Spleen (tissue), 7 donors: ENCODE results near the gene FNBP1L.

ENCODE experiments used
- POLR2A ChIP-seq, 3 donors: fragments of 450-650 bp; IDR thresholded peaks; one replicate each; pipeline ENCODE4 v1.5.1; 2017; ENCODE audit warnings: antibody characterized with exemption in 3 of 3, mild to moderate bottlenecking in 1 of 3
- TF ChIP-seq, protein P1 (sequence below), 11 experiments: fragments of 200-600 bp in 7 of 11; fragments of 450-650 bp in 4 of 11; sonication (generic) in 4 of 11; IDR thresholded peaks in 8 of 11; conservative IDR thresholded peaks in 3 of 11; 1 replicate in 7 of 11; 2 replicates in 4 of 11; pipeline versions ENCODE4 v1.4.0 to v1.8.0; 2016 to 2021; ENCODE audit warnings: antibody characterized with exemption in 11 of 11, inconsistent platforms in 4 of 11, mild to moderate bottlenecking in 1 of 11
- donor health status: DM: no; HTN: no; CAD: no; lungs with moderate emphysema.
- donor health status: DM: no; HTN: no; CAD: no.
- donor health status: DM: no; HTN: no; CAD: no.

DNA sequence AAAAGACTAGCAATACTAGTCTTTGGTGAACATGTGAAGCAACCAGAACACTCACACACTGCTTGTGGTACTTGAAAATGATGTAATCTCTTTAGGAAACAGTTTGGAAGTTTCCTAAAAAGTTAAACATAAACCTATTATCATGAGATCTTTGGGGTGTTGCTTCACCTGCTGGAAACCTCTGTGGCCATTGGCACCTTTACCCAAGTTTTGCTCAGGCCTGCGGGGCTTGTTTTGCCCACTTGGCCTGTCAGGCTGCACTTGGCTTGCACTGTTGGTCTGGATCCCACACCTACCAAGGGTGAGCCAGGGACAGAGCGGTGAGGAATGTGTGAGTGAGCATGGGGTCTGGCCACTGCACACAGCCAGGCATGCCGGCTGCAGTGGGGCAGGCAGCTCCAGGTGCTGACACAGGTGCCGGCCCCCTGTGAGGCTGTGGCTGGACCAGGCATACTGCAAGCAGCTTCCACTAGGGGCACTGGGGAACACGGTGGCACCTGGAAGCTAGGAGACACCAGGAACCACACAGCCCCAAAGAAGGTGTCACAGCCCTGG lies 14.4 kb upstream of the FNBP1L start:
- TF ChIP-seq, protein P1, sequence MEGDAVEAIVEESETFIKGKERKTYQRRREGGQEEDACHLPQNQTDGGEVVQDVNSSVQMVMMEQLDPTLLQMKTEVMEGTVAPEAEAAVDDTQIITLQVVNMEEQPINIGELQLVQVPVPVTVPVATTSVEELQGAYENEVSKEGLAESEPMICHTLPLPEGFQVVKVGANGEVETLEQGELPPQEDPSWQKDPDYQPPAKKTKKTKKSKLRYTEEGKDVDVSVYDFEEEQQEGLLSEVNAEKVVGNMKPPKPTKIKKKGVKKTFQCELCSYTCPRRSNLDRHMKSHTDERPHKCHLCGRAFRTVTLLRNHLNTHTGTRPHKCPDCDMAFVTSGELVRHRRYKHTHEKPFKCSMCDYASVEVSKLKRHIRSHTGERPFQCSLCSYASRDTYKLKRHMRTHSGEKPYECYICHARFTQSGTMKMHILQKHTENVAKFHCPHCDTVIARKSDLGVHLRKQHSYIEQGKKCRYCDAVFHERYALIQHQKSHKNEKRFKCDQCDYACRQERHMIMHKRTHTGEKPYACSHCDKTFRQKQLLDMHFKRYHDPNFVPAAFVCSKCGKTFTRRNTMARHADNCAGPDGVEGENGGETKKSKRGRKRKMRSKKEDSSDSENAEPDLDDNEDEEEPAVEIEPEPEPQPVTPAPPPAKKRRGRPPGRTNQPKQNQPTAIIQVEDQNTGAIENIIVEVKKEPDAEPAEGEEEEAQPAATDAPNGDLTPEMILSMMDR (IDR thresholded peaks at IDR 0.05 in 8 of 11, conservative IDR thresholded peaks at IDR 0.05 in 3 of 11) = no peak
- TF ChIP-seq POLR2A (IDR thresholded peaks at IDR 0.05) = no peak
